Body of pancreas (tissue), 4 donors: ENCODE measurements around the gene CLEC3A.

Experiments used
- POLR2A ChIP-seq, 3 donors: fragments of 450-650 bp; IDR thresholded peaks; one replicate each; pipeline ENCODE4 v1.6.1; 2016; ENCODE audit warnings: antibody characterized with exemption in 3 of 3, mild to moderate bottlenecking in 2 of 3
- TF ChIP-seq, protein P1 (sequence below), 7 experiments: fragments of 450-650 bp in 4 of 7; fragments of 200-600 bp in 3 of 7; sonication (generic) in 3 of 7; IDR thresholded peaks; one replicate each; pipeline ENCODE4 v1.5.1; 2016 to 2019; ENCODE audit warnings: antibody characterized with exemption in 7 of 7

DNA sequence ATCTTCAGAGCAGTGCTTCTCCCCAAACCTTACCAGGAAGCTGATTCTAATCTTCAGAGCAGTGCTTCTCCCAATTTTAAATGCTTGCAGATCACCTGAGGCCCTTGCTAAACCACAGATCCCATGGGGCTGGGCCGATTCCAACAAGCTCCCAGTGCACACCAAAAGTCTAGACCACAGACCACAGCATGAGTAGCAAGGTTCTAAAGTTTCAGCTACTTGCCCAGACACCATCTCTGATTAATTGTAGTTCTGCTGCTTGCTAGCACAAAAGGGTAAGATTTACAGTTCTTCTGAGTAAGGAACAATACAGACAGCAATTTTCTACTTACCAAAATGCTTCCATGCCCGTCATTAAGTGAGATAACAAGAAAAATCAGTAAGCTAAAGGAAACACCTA lies 12.2 kb downstream of the CLEC3A start:
- TF ChIP-seq, protein P1, sequence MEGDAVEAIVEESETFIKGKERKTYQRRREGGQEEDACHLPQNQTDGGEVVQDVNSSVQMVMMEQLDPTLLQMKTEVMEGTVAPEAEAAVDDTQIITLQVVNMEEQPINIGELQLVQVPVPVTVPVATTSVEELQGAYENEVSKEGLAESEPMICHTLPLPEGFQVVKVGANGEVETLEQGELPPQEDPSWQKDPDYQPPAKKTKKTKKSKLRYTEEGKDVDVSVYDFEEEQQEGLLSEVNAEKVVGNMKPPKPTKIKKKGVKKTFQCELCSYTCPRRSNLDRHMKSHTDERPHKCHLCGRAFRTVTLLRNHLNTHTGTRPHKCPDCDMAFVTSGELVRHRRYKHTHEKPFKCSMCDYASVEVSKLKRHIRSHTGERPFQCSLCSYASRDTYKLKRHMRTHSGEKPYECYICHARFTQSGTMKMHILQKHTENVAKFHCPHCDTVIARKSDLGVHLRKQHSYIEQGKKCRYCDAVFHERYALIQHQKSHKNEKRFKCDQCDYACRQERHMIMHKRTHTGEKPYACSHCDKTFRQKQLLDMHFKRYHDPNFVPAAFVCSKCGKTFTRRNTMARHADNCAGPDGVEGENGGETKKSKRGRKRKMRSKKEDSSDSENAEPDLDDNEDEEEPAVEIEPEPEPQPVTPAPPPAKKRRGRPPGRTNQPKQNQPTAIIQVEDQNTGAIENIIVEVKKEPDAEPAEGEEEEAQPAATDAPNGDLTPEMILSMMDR (IDR thresholded peaks at IDR 0.05) = no peak
- TF ChIP-seq POLR2A (IDR thresholded peaks at IDR 0.05) = no peak
